Ammon's horn (tissue), 1 donor: Measurements from ENCODE around the gene KLRB1.
"Not testable (repeated sequence)": the region's sequence is repeated elsewhere in the genome, so short reads cannot be mapped to it uniquely, and the experiment has no call there.

Source experiments
- DNase-seq: peaks from one replicate; pipeline ENCODE4 v3.0.0-alpha.2; 2016; ENCODE audit warnings: low spot score

KLRB1 gene

GRCh38 chr12:9619411-9620179 lies 11.9 kb upstream of the KLRB1 start:
- DNase-seq = peak; percentile 12

GRCh38 chr12:9618906-9619305 lies 11.2 kb upstream of the KLRB1 start:
- DNase-seq = not testable (repeated sequence)

GRCh38 chr12:9617124-9617523 lies 9.4 kb upstream of the KLRB1 start:
- no peak for DNase-seq

GRCh38 chr12:9615420-9616136 lies 7.9 kb upstream of the KLRB1 start:
- DNase-seq = peak; percentile 4

- not testable (repeated sequence) for DNase-seq
Observed at GRCh38 chr12:9610606-9611005, 2.9 kb upstream of the KLRB1 start.

GRCh38 chr12:9606736-9607372 lies 862 bp downstream of the KLRB1 start:
- DNase-seq = no peak

- DNase-seq = no peak
Observed at GRCh38 chr12:9606247-9606646, 1.5 kb downstream of the KLRB1 start.

GRCh38 chr12:9605483-9605882 lies 2.2 kb downstream of the KLRB1 start:
- DNase-seq = no peak

- no peak for DNase-seq
Observed at GRCh38 chr12:9604287-9604686, 3.4 kb downstream of the KLRB1 start.

GRCh38 chr12:9600426-9600825 lies 7.3 kb downstream of the KLRB1 start:
- DNase-seq = not testable (repeated sequence)

GRCh38 chr12:9598363-9598762 lies 9.4 kb downstream of the KLRB1 start:
- DNase-seq = no peak

- no peak for DNase-seq
Observed at GRCh38 chr12:9597365-9597764, 10.4 kb downstream of the KLRB1 start.

GRCh38 chr12:9590441-9590840 lies 17.3 kb downstream of the KLRB1 start:
- no peak for DNase-seq

GRCh38 chr12:9588749-9589148 lies 19.0 kb downstream of the KLRB1 start:
- DNase-seq = no peak

- DNase-seq = no peak
Observed at GRCh38 chr12:9587987-9588600, 19.6 kb downstream of the KLRB1 start.

GRCh38 chr12:9577729-9578128 lies 30.0 kb downstream of the KLRB1 start:
- DNase-seq = not testable (repeated sequence)

GRCh38 chr12:9567151-9567550 lies 40.6 kb downstream of the KLRB1 start:
- DNase-seq = not testable (repeated sequence)

GRCh38 chr12:9566113-9566512 lies 41.6 kb downstream of the KLRB1 start:
- not testable (repeated sequence) for DNase-seq

- DNase-seq = not testable (repeated sequence)
Observed at GRCh38 chr12:9564418-9564817, 43.3 kb downstream of the KLRB1 start.

- DNase-seq = not testable (repeated sequence)
Observed at GRCh38 chr12:9562841-9563453, 44.8 kb downstream of the KLRB1 start.

- not testable (repeated sequence) for DNase-seq
Observed at GRCh38 chr12:9545489-9545888, 62.2 kb downstream of the KLRB1 start.
